HG03095 (cell line): ENCODE data around the gene CPN2.

ENCODE experiments used
- ATAC-seq: cut with Tn5 transposase; IDR thresholded peaks from one replicate; pipeline ENCODE4 v1.9.1; 2021; ENCODE audit warnings: moderate library complexity; ENCODE audit not compliant: unreplicated experiment

The CPN2 gene

DNA sequence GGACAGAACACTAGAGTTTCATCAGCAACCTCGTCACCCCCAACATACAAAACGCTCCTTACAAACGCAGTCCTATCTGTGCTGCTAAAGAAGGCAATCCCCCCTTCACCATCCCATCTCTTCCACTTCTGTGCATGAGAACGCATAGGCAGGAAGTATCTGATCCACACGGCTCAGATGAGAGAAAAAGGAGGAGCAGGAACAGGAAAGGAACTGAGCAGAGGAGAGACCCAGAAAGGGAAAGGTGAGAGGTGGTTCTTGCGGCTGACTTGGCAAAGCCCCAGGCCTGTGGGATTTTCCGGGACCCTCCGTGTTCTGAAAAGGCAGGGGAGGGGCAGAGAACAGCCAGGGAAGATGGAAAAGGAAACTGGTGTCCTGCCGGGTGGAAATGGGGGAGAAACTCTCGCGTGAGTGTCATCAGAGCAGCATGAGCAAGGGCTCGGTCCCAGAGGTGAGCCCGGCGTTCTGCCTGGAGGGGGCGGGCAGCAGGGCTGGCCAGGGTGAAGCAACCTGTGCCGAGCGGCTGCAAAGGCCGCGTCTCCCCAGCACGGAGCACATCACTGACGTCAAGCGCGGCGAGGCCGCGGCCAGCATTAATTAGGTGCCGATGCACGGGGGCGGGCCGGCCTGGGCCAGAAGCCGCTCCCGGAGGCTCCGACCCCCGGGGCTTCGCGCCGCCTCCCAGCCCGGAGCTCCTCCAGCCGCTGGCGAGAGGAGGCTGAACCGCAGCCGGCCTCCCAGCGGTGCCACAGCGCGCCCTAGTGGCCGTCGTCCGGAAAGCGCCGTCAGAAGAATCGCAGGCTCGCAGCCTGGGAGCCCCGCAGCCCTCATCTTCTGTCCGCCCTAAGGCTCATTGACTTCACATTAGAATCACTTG, 35.8 kb downstream of the CPN2 start:
- ATAC-seq: peak; percentile 78

DNA sequence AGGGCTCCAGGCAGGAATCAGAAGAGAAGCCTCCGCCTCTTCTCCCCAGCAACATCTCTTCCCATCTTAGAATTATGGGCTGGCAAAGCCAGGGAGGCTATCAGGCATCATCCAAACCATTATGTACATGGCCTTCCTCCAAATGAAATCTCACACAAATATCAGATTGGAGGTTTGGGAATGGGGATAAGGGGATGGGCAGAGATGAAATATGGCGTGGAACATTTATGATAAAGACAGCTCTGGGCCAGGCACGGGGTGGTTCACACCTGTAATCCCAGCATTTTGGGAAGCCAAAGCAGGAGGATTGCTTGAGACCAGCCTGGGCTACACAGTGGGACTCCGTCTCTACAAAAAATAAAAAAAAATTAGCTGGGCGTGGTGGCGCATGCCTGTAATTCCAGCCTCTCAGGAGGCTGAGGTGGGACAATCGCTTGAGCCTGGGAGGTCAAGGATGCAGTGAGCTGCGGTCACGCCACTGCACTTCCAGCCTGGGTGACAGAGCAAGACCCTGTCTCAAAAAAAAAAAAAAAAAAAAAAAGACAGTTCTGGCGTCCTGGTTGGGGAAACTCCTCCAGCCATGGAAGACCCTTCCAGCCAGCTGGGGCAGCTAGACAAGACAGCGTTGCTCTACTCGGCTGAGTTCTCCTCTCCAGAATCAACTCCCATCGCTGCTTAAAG, 36.6 kb downstream of the CPN2 start:
- ATAC-seq: no peak

- ATAC-seq: no peak
Measured at GRCh38 chr3:194313560-194314387, 37.4 kb downstream of the CPN2 start.

DNA sequence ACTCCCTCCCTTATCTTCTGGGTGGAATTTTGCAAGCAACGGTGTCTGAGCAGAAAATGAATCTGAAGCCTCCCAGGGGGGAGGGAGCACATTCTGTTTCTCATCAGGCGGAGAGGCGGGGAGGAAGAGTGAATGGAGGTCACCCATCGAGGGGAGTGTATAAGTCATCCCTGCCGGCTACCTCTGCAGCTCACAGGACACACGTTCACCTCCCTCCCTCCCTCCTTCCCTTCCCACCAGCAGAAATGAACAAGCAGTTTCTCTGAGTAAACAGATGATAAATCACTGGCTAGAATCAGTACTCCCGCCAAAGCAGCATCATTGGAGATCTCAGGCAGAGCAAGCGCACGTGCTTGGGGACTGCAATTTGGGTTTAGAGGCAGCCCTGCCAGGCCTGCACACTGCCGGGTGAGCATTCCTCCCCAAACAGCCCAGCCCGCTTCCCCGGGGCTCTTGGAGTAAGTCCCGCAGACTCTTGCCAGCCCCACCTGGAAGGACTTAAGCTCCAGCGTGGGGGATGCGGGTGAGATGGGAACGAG, 38.3 kb downstream of the CPN2 start:
- ATAC-seq: no peak

DNA sequence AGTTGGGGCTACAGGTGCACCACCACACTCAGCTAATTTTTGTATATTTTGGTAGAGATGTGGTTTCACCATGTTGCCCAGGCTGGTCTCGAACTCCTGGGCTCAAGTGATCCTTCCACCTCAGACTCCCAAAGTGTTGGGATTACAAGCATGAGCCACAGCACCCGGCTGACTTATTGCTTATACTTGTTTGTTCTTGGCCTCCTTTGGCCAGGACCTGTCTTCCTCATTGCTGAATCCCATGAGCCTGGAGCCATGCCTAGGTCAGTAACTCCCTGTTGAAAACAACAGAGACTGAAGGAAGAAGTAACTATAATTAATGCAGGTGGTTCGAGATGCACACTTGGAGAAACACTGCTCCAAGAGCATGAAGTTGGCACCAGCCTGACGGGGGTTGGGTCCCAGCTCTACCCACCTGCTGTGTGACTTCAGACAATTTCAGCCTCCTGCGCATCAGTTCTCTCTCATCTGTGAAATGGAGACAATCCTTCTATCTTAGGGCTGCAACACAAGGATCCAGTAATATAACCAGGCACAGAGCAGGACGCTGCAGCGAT, 38.9 kb downstream of the CPN2 start:
- ATAC-seq: no peak

GRCh38 chr3:194311000-194311399, 40.1 kb downstream of the CPN2 start:
- ATAC-seq: no peak

- no peak for ATAC-seq
Measured at GRCh38 chr3:194310060-194310835, 40.9 kb downstream of the CPN2 start.

DNA sequence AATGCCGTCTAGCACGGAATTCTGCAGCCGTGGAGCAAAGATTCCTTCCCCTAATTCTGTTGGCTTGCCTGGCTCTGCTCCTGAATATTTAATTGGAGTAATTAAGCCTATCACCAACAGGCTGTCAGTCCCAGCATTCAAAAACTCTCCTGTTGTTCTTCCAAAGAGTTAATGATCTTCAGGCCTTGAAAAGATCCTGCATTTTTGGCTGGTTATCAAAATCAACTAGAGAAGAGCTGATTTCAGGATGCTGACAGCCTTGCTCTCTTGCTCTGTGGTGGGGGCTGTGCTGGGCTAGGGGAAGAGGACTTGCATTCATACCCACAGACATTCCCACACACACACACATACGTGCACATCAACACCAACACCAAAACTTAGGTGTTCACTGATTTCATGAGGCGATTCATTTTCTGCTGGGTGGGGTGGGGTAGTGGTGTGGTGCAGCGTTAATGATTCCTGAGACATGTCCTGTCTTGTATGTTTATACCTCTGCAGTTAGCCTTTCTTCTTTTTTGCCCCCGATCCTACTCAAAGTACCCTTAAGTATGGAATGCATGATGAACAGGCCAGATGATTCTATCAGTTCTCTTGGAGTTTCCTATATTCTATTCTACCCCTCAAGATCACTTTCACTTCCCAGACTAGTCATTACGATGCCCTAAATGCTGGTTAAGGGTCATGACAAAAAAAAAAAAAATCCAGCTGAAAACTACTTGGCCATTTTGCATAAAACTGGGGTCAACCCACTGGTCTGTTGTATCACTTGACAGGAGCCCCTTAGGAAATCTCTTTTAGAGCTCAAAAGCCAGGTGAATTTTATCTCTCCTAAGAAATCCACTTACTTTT, 42.3 kb downstream of the CPN2 start:
- ATAC-seq: no peak

DNA sequence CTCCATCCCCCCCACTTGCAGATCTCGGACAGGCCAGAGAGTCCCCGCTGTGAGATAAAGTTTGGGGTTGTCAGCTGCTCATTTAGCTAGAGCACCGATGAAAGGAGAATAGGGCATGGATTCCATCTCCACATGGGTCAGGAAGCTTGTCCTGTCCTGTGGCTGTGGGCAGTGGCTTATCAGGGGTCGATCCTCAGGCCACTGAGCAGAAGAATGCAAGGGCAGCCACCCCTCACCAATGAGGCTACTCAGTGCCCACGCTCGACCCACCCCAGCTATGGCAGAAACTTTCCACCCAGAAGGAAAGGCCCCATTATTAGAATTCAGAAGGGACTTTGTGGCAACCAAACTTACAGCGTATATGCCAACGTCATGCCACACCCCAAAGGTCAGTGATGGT, 43.3 kb downstream of the CPN2 start:
- no peak for ATAC-seq

DNA sequence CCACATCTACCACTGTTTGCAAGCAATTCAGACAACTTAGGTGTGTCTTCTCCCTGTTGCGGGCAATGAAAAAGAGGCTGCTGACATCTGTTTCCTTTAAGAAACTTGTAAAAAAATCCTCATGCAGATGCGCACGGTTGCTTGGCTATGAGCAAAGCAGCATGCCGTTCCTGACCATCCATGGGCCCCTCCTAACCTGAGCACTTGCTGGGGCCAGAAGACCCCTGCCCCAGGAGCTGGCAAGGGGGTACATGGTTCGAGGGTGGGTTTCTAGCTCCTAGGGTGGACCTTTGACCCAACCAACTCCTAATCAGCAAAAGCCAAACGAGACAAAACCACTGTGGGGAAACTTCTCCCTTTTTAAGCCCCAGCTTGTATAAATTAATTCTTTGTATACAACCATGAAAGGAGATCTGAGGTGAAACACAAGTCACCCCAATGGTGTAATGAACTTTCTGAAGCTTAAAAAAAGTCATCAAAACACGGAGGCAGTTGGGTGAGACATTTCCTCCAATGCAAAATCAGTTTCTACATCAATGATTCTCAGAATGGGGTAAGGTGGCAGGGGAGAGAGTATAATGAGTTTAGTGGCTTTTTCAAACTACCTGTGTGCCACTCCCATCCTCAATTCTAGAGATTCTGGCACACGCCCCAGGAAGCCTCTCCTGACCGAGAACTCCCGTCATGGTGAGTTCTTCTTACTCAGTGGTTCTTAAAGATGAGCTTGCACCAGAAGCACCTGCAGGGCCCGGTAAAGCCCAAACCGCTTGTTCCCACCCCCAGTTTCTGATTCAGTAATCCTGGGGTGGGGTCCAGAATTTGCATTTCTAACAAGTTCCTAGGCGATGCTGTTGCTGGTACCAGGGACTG, 44.1 kb downstream of the CPN2 start:
- peak; percentile 48 for ATAC-seq

GRCh38 chr3:194306109-194306686, 44.9 kb downstream of the CPN2 start:
- ATAC-seq: peak; percentile 19

DNA sequence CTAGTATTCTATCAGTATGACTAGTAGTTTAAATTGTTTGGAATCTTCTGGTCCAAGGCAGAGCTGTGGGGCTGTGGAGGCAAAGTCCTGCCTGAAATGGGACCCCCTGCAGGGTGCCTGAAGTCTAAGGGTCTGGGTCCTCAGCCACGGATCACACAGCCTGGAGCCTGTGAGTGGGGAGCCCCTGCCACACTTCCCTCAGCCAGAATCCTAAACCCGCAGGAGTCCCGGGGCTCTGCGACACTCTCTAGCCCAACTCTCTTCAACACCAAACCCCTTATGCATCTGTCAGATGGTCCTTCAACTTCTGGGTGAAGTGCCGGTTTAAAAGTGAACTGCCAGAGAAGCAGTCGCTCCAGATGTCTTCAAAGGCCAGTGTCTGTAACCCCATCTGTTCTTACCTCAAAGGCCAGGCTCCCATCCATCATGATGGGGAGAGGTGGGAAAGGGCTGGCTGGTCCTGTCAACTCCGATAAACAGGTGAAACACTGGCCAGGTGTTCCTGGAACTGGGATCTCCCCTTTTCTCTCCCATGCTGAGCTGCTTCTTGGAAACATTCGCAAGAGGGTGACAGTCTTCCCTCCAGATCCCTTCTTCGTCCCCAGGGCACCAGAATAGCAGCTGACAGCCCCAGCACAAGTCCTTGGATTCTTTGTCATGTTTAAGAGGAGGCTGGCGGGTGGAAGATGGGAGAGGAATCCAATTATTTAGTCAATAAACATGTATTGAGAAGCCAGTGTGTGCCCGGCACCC, 45.6 kb downstream of the CPN2 start:
- no peak for ATAC-seq

DNA sequence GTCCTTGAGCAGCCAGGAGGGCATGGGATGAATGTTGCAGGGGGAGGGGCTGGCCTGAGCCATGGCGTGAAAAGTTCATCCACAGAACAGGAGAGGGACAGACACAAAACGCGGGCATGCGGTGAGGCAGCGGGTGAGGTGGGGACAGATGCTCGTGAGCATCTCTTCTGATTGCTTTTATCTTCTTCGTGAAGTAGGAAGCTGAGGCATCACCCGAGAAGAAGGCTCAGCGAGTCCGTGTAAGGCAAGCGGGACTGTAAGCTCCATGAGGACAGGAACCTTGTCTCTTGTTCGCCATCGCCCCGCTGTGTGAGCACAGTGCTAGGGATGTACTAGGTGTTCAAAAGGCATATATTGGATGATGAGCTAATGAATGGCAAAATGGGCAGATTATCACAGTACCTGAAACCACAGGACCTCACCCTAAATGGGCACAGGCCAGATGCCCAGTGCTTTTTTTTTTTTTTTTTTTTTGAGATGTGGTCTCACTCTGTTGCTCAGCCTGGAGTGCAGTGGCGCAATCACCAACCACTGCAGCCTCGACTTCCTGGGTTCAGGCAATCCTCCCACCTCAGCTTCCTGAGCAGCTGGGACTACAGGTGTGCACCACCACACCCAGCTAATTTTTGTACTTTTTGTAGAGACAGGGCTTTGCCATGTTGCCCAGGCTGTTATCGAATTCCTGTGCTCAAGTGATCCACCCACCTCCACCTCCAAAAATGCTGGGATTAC, 46.8 kb downstream of the CPN2 start:
- ATAC-seq: no peak

DNA sequence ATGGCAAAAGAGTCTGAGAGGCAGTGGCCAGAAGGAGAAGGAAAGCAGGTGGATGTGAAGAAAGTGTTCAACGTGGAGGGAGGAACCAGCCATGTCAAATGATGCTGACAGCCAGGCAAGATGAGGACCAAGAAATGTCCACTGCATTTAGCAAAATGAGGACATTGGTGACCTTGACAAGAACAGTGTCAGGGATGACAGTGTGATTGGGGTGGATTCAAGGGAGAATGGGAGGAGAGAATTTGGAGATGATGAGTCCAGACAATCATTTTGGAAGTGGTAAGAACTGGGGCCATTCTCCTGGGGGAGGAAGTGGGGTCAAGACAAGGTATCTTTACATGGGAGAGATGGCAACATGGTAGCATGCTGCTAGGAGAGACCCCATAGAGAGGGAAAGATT, 47.4 kb downstream of the CPN2 start:
- ATAC-seq: no peak

DNA sequence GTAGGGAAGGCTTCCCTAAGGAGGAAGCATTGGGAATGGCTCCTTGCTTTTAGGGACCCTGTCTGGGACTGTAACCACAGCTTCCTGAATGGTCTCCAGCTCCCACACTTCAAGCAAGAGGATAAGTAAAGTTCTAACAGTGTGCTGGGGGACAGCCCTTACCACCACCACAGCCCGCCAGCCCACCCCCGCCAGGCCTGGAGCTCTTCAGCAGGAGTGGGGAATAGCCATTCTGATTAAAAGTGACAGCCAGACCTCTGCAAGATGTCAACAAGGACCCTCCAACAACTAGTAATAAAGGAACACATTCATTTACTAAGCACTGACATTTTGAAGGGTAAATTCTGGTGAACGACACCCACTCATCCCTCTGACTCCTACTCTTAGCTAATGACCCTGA, 49.4 kb downstream of the CPN2 start:
- ATAC-seq: no peak

DNA sequence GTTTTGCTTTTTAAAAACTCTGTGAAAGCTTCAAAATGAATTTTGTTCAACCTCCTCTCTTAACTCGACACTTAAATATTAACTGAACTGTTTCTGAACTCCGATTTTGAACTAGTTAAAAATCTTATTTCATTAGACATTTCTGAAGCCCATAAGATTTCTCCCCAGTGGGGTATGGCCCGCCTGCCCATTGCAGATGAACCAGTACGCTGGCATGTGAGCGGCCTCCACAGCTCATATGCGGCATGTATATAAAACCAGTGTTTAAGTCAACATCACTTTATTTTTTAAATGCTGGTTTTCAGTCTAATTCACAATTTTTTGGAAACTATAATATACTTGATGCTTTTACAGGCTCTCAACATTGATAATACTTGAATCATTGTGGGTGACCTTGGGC, 50.2 kb downstream of the CPN2 start:
- no peak for ATAC-seq

DNA sequence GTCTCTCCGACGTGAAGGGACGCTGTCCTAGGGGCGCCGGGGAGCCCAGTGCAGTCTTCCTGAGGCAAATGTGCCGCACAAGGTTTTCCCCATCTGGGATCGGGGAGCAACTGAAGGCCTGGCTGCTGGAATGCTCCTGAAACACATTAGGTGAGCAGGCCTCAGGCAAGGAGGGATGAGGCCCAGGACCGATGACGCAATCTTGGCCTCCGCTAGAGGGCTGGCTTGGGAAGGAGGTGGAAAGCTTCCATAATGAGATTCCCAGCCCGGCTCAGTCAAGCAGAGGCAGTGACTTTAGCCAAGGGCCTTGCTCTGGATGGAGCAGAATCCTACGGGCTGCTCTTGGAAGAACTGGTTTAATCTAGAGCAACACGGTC, 50.8 kb downstream of the CPN2 start:
- ATAC-seq: no peak
